ENCODE measurements around the gene PCF11.

GRCh38 chr11:83191491-83191890 is 34.6 kb downstream of the PCF11 start:
- TF ChIP-seq EZH2phosphoT487 (IDR thresholded peaks at IDR 0.05) (no peak), CTCF (IDR thresholded peaks at IDR 0.05) (no peak)
